HG03108 (cell line): ENCODE measurements around the gene CCER1.

Experiments
- ATAC-seq: cut with Tn5 transposase; IDR thresholded peaks from one replicate; pipeline ENCODE4 v1.9.1; 2021; ENCODE audit warnings: moderate library complexity; ENCODE audit not compliant: unreplicated experiment

The CCER1 gene

GRCh38 chr12:90969346-90969745 is 14.4 kb upstream of the CCER1 start:
- ATAC-seq: no peak

GRCh38 chr12:90965204-90965603 is 10.2 kb upstream of the CCER1 start:
- no peak for ATAC-seq

GRCh38 chr12:90964616-90965015 is 9.6 kb upstream of the CCER1 start:
- ATAC-seq: no peak

DNA sequence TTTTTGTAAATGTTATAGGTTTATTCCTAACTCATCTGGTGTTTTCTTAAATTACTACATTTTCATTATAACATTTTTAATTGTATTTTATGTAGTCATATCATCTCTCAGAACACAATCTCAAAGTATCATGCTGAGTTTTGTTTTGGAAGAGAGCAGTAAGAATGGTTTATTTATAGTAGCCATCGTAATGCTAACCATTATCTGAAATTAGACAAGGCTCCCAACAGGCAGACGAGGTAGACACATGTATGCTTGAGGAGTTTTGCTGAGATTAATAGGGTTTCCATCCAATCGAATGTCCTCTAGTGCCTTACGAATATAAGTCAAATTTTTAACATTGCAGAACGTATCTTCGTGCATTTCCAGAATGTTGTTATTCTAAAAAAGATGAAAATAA is 9.0 kb upstream of the CCER1 start:
- no peak for ATAC-seq

GRCh38 chr12:90961154-90961553 is 6.2 kb upstream of the CCER1 start:
- ATAC-seq: no peak

- peak; percentile 61 for ATAC-seq
These were observed 4.7 kb upstream of the CCER1 start for GRCh38 chr12:90959538-90960139.

DNA sequence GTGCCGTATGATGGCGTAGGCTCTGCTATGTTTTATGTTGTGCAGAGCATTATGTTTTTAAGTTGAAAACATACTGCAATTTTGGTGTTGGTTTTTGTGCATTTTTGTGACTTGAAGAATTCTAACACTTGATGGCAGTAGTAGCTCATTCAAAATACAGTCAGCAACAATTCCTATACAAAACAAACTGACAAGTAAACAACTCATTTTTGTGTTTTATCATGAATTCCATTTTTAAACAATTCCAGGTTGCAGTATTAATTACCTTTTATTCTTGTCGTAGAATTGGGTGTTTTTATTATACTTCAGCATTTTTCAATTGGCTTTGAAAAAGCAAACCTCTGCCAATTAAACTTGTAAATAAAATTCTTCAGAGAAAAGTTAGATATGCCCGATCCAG is 4.1 kb upstream of the CCER1 start:
- ATAC-seq: no peak

DNA sequence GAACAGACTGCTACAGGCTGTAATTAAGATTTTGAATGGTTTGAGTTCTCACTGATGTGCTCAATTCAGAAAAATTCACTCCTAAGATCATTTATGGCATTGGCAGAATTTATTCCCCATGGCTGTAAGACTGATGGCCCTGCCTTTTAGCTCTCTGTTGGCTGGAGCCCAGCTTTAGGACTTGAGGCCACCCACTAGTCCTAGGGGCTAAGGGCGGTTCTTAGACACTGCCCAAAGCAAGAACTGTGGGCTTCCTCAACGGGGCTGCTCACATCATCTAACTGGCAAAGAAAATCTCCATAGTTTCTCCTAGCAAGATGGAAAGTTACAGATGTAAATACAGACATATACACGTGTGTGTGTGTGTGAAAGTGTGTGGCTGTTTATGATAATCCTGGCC is 3.4 kb upstream of the CCER1 start:
- no peak for ATAC-seq

DNA sequence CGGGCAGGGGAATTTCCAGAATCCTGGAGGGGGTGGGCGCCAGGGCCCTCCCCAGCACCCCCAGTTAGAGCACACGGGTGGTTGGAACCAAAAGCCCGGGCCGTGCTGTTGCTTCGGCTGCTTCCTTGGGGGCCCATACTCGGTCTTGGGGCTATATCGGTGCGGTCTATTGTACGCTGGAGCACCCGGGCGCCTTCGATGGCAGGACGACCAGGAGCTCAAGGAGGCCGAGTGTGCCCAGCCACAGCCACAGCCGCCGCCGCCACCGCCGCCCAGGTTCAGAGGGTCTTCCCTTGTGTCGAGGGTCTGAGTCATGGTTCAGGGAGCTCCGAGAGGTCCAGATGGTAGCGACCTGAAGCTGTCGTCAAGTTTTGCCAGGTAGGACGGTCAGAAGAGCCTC is 548 bp downstream of the CCER1 start:
- no peak for ATAC-seq

GRCh38 chr12:90953956-90954421 is 987 bp downstream of the CCER1 start:
- ATAC-seq: no peak

GRCh38 chr12:90951432-90952105 is 3.4 kb downstream of the CCER1 start:
- no peak for ATAC-seq

DNA sequence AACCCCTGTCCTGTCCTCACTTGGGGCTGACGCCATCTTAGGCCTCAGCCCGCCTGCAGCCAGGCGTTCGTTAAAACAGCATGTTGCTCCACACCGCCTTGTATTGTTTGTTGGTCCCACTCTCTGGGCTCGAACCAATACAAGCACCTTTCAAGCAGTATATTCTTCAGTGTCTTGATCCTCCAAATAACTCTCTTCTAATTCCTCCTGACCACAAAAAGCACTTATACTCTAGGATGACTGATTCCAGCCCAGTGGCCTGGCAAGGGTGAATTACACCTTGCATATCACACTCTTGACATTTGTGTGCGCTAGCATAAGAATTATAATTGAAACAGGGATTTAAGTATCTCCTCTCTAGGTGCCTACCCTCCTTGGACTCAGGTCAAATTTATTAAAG is 7.1 kb downstream of the CCER1 start:
- ATAC-seq: no peak

GRCh38 chr12:90945070-90945649 is 9.8 kb downstream of the CCER1 start:
- ATAC-seq: no peak

DNA sequence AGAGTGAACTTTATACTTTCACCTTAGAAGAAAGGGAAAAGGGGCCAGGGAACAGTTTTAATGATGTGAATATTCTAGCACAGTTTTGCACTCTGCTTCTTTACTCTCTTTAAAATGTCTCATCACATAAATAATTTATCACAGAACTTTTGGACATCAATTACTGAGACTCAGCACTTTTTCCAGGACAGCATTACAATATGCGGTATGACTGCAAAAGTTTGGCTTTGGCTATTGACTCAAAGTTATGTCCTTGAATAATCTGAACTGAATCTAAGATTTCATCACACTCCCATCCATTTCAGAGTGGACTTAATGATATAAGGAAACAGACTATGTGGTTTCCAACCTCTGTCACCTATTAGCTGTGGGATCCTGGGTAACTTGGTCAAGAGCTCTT is 11.7 kb downstream of the CCER1 start:
- no peak for ATAC-seq

- ATAC-seq: peak; percentile 57
These were observed 14.0 kb downstream of the CCER1 start for GRCh38 chr12:90940872-90941499.

GRCh38 chr12:90939382-90939781 is 15.6 kb downstream of the CCER1 start:
- no peak for ATAC-seq

GRCh38 chr12:90938451-90938850 is 16.5 kb downstream of the CCER1 start:
- no peak for ATAC-seq

GRCh38 chr12:90937651-90938050 is 17.3 kb downstream of the CCER1 start:
- no peak for ATAC-seq

DNA sequence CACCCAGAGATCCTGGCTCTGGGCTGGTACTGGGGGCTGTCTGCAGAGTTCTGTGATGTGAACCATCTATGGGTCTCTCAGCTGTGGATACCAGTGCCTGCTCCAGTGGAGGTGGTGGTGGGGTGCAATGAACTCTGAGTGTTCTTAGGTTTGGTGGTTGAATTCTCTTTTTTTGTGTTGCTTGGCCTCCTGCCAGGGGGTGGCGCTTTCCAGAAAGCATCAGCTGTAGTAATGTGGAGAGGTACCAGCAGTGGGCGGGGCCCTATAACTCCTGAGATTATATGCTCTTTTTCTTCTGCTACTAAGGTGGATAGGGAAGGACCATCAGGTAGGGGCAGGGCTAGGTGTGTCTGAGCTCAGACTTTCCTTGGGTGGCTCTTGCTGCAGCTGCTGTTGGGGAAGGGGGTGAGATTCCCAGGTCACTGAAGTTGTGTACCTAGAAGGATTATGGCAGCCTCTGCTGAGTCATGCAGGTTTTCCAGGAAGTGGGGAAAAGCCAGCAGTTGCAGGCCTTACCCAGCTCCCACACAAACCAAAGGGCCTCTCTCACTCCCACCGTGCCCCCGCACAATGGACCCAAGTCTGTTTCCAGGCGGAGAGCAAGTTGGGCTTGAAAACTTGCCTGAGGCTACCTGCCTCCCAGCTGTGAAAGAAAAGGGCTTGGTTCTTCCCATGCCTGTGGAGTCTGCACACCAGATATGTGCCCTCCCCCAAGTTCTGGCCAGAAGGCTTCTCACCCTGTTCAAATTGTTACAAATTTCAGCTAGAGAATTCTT is 18.6 kb downstream of the CCER1 start:
- no peak for ATAC-seq

GRCh38 chr12:90925562-90925961 is 29.4 kb downstream of the CCER1 start:
- ATAC-seq: no peak

DNA sequence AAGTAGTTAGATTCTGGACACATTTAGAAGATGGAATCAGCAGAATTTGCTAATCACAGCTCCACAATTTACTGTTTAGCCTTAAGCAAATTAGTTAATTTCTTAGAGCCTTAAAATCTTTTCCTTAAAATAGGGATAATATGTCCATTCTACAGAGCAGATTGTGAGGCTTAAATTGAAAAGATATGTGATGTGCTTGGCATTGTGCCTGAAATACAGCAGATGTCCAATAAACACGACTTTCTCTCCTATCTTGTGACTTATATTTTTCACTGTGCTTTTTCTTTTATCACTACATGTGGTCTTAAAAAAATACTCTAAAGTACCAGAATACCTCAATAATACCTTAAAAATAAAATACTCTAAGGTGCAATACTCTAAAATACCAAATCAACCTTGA is 30.6 kb downstream of the CCER1 start:
- ATAC-seq: no peak
